Activated CD8-positive, alpha-beta memory T cell treated with anti-CD3 and anti-CD28 coated beads for 1 hour (primary cell): ENCODE data around the gene TULP3.
A peak's percentile ranks its signal among the peaks of the same experiment; 100 is the strongest.

Experiments
- DNase-seq, 2 donors: peaks; one replicate each; pipeline ENCODE4 v3.0.0-alpha.2; 2020; ENCODE audit warnings: low read depth in 1 of 2; ENCODE audit errors: extremely low read depth in 1 of 2

Gene TULP3

GRCh38 chr12:2925322-2925995 is 34.8 kb downstream of the TULP3 start:
- no peak for DNase-seq

GRCh38 chr12:2930865-2931264 is 40.2 kb downstream of the TULP3 start:
- DNase-seq: no peak

- no peak for DNase-seq
Observed at GRCh38 chr12:2933586-2933985, 42.9 kb downstream of the TULP3 start.

GRCh38 chr12:2934371-2934770 is 43.7 kb downstream of the TULP3 start:
- no peak for DNase-seq

- no peak for DNase-seq
Observed at GRCh38 chr12:2936301-2936700, 45.6 kb downstream of the TULP3 start.

GRCh38 chr12:2937500-2937899 is 46.8 kb downstream of the TULP3 start:
- no peak for DNase-seq

- no peak for DNase-seq
Observed at GRCh38 chr12:2939191-2939590, 48.5 kb downstream of the TULP3 start.

GRCh38 chr12:2940564-2940963 is 49.9 kb downstream of the TULP3 start:
- no peak for DNase-seq

- no peak for DNase-seq
Observed at GRCh38 chr12:2941524-2941923, 50.8 kb downstream of the TULP3 start.

- DNase-seq: peak in 1 of 2 donors; percentile 31
Observed at GRCh38 chr12:2944401-2945047, 53.8 kb downstream of the TULP3 start.

GRCh38 chr12:2949411-2949810 is 58.7 kb downstream of the TULP3 start:
- DNase-seq: no peak

GRCh38 chr12:2955888-2956287 is 65.2 kb downstream of the TULP3 start:
- DNase-seq: no peak

GRCh38 chr12:2957816-2958431 is 67.2 kb downstream of the TULP3 start:
- DNase-seq: no peak

- no peak for DNase-seq
Observed at GRCh38 chr12:2958432-2959191, 67.9 kb downstream of the TULP3 start.

GRCh38 chr12:2959192-2959504 is 68.5 kb downstream of the TULP3 start, which contains the start of gene TEAD4:
TSS of gene TEAD4 (plus strand) at chr12:2959397.
- no peak for DNase-seq

- no peak for DNase-seq
Observed at GRCh38 chr12:2959505-2960389, 69.1 kb downstream of the TULP3 start.

- DNase-seq: no peak
Observed at GRCh38 chr12:2960390-2960956, 69.8 kb downstream of the TULP3 start.

- no peak for DNase-seq
Observed at GRCh38 chr12:2960996-2961616, 70.4 kb downstream of the TULP3 start.

GRCh38 chr12:2961705-2962104 is 71.0 kb downstream of the TULP3 start:
- DNase-seq: no peak
